Mesodermal cell (in vitro differentiated cells): Measurements from ENCODE around the gene MTA1.

Experiments used
- H3K27ac ChIP-seq: 2 replicates; pipeline ENCODE4 v1.7.0; 2013; ENCODE audit warnings: mild to moderate bottlenecking, low read depth, low read length, moderate library complexity; ENCODE audit not compliant: severe bottlenecking
- H3K36me3 ChIP-seq: 2 replicates; pipeline ENCODE4 v1.7.1; 2013; ENCODE audit warnings: mild to moderate bottlenecking, low read length, moderate library complexity; ENCODE audit not compliant: control insufficient read depth, insufficient read depth
- H3K4me1 ChIP-seq: one replicate; pipeline ENCODE4 v1.7.1; 2013; ENCODE audit warnings: mild to moderate bottlenecking, low read length; ENCODE audit not compliant: insufficient read depth, control insufficient read depth, poor library complexity, severe bottlenecking
- H3K4me3 ChIP-seq: 2 replicates; pipeline ENCODE4 v1.7.0; 2013; ENCODE audit warnings: low read length, control low read depth, mild to moderate bottlenecking; ENCODE audit not compliant: insufficient read depth, poor library complexity, severe bottlenecking; ENCODE audit errors: extremely low read depth
- H3K9me3 ChIP-seq: 2 replicates; pipeline ENCODE4 v1.7.1; 2013; ENCODE audit warnings: mild to moderate bottlenecking, low read length, moderate library complexity; ENCODE audit not compliant: control insufficient read depth
- WGBS, 2 experiments: methylation state at CpG; one replicate each; pipeline ENCODE4 v1.1.5; 2013; ENCODE audit warnings: missing lambda C conversion rate in 2 of 2; ENCODE audit not compliant: insufficient coverage in 2 of 2; 5-methylcytosine and 5-hydroxymethylcytosine counted together

MTA1 gene

GRCh38 chr14:105411017-105411941 lies 8.3 kb upstream of the MTA1 start:
- H3K27ac ChIP-seq = no peak overlapping the region
- peaks cover 4% of the 10 kb centered on the region for H3K4me1 ChIP-seq
- no peaks in the 10 kb centered on the region for H3K9me3 ChIP-seq
- H3K4me3 ChIP-seq = peak overlapping the region; percentile 19
- 21 to 23% methylated on average over 56 to 69 of the region's 86 CpGs for WGBS, 2 experiments
- H3K36me3 ChIP-seq = no peaks in the 10 kb centered on the region

- WGBS, 2 experiments = 78 to 86% methylated on average over 14 of the region's 17 CpGs
- Histone ChIP-seq H3K4me3 (no peak overlapping the region), H3K36me3 (no peaks in the 10 kb centered on the region)
Observed at GRCh38 chr14:105411985-105412770, 7.4 kb upstream of the MTA1 start.

GRCh38 chr14:105412771-105413543 lies 6.7 kb upstream of the MTA1 start:
- Histone ChIP-seq H3K9me3 (no peaks in the 10 kb centered on the region), H3K4me3 (no peak overlapping the region), H3K27ac (no peak overlapping the region), H3K36me3 (no peaks in the 10 kb centered on the region), H3K4me1 (peaks cover 4% of the 10 kb centered on the region)
- WGBS, 2 experiments = 72 to 83% methylated on average over 6 to 8 of the region's 8 CpGs

More at GRCh38 chr14:105411985-105412770, 7.4 kb upstream of the MTA1 start:
- H3K27ac ChIP-seq = no peak overlapping the region
- H3K9me3 ChIP-seq = no peaks in the 10 kb centered on the region
- peaks cover 4% of the 10 kb centered on the region for H3K4me1 ChIP-seq

GRCh38 chr14:105413544-105413886 lies 6.1 kb upstream of the MTA1 start:
- H3K36me3 ChIP-seq = no peaks in the 10 kb centered on the region
- H3K4me3 ChIP-seq = no peak overlapping the region
- H3K9me3 ChIP-seq = no peaks in the 10 kb centered on the region
- H3K4me1 ChIP-seq = peaks cover 4% of the 10 kb centered on the region
- WGBS, 2 experiments = 88 to 94% methylated on average over 1 to 2 of the region's 2 CpGs
- no peak overlapping the region for H3K27ac ChIP-seq

- Histone ChIP-seq H3K27ac (no peak overlapping the region), H3K4me1 (peaks cover 6% of the 10 kb centered on the region), H3K4me3 (peak overlapping the region; percentile 51), H3K9me3 (no peaks in the 10 kb centered on the region), H3K36me3 (no peaks in the 10 kb centered on the region)
- 8 to 10% methylated on average over 52 to 58 of the region's 79 CpGs for WGBS, 2 experiments
Observed at GRCh38 chr14:105414456-105415371, 4.9 kb upstream of the MTA1 start.

GRCh38 chr14:105415481-105416428 lies 3.9 kb upstream of the MTA1 start:
- Histone ChIP-seq H3K36me3 (no peaks in the 10 kb centered on the region), H3K27ac (no peak overlapping the region), H3K4me3 (no peak overlapping the region), H3K4me1 (peaks cover 6% of the 10 kb centered on the region), H3K9me3 (no peaks in the 10 kb centered on the region)
- 92 to 96% methylated on average over 19 to 20 of the region's 25 CpGs for WGBS, 2 experiments

- peaks cover 3% of the 10 kb centered on the region for H3K36me3 ChIP-seq
- H3K4me1 ChIP-seq = peaks cover 12% of the 10 kb centered on the region
- H3K27ac ChIP-seq = no peak overlapping the region
- H3K9me3 ChIP-seq = no peaks in the 10 kb centered on the region
- H3K4me3 ChIP-seq = no peak overlapping the region
- 87 to 95% methylated on average over 4 to 9 of the region's 11 CpGs for WGBS, 2 experiments
Observed at GRCh38 chr14:105416671-105417070, 3.0 kb upstream of the MTA1 start.

GRCh38 chr14:105417690-105418121 lies 1.9 kb upstream of the MTA1 start:
- Histone ChIP-seq H3K4me3 (no peak overlapping the region), H3K9me3 (no peaks in the 10 kb centered on the region), H3K4me1 (peaks cover 13% of the 10 kb centered on the region), H3K36me3 (peaks cover 3% of the 10 kb centered on the region), H3K27ac (no peak overlapping the region)
- WGBS, 2 experiments = 83 to 95% methylated on average over 2 to 3 of the region's 3 CpGs
